GM19468 (cell line): ENCODE measurements around the gene PHLDB2.
A peak's percentile ranks its signal among the peaks of the same experiment; 100 is the strongest.

Source experiments
- ATAC-seq: cut with Tn5 transposase; IDR thresholded peaks from one replicate; pipeline ENCODE4 v1.9.1; 2021; ENCODE audit warnings: mild to moderate bottlenecking, moderate library complexity, moderate number of reproducible peaks; ENCODE audit not compliant: unreplicated experiment; ENCODE audit errors: extremely low read depth

Gene PHLDB2

GRCh38 chr3:111980716-111981456, 121.8 kb downstream of the PHLDB2 start:
- ATAC-seq, result no peak

- no peak for ATAC-seq
Measured at GRCh38 chr3:111981457-111981763, 122.3 kb downstream of the PHLDB2 start.

- no peak for ATAC-seq
Measured at GRCh38 chr3:111984636-111985298, 125.7 kb downstream of the PHLDB2 start.

- ATAC-seq, result no peak
Measured at GRCh38 chr3:111986800-111987199, 127.7 kb downstream of the PHLDB2 start.

- ATAC-seq, result peak; percentile 69
Measured at GRCh38 chr3:111989061-111989678, 130.1 kb downstream of the PHLDB2 start.

- no peak for ATAC-seq
Measured at GRCh38 chr3:111993038-111993437, 134.0 kb downstream of the PHLDB2 start.

GRCh38 chr3:111998636-111999483, 139.8 kb downstream of the PHLDB2 start, which contains the start of gene TAGLN3:
TAGLN3 (plus strand) TSS chr3:111998922; CDS start chr3:111999423, 501 bp downstream.
- ATAC-seq, result no peak

- no peak for ATAC-seq
Measured at GRCh38 chr3:111999484-112000324, 140.6 kb downstream of the PHLDB2 start.

GRCh38 chr3:112000367-112000771, 141.3 kb downstream of the PHLDB2 start:
- ATAC-seq, result no peak

GRCh38 chr3:112000966-112001365, 141.9 kb downstream of the PHLDB2 start:
- ATAC-seq, result no peak

GRCh38 chr3:112001526-112001925, 142.5 kb downstream of the PHLDB2 start:
- ATAC-seq, result no peak

GRCh38 chr3:112002096-112002971, 143.3 kb downstream of the PHLDB2 start:
- no peak for ATAC-seq

GRCh38 chr3:112003321-112004080, 144.4 kb downstream of the PHLDB2 start:
- no peak for ATAC-seq

- no peak for ATAC-seq
Measured at GRCh38 chr3:112004187-112004586, 145.1 kb downstream of the PHLDB2 start.

GRCh38 chr3:112004669-112005068, 145.6 kb downstream of the PHLDB2 start:
- no peak for ATAC-seq

- ATAC-seq, result no peak
Measured at GRCh38 chr3:112005091-112005672, 146.1 kb downstream of the PHLDB2 start.

- no peak for ATAC-seq
Measured at GRCh38 chr3:112007633-112008032, 148.6 kb downstream of the PHLDB2 start.

- ATAC-seq, result no peak
Measured at GRCh38 chr3:112009670-112010069, 150.6 kb downstream of the PHLDB2 start.
